Breast epithelium (tissue), 4 donors: Measurements from ENCODE around the gene GALNT5. TPM values are rescaled to one million over a fixed set of nuclear protein-coding genes. Genes with fewer than 3 reads are reported as not detected.

Experiments
- DNase-seq, 2 donors: peaks; one replicate each; pipeline ENCODE4 v3.0.0-alpha.2; 2019; ENCODE audit warnings: low spot score in 2 of 2
- H3K27ac ChIP-seq, 2 donors: fragments of 200-600 bp; sonication (generic) in 1 of 2; one replicate each; pipeline ENCODE4 v1.5.1; 2016 to 2019; ENCODE audit warnings: mild to moderate bottlenecking in 1 of 2
- H3K27me3 ChIP-seq, 2 donors: fragments of 200-600 bp; sonication (generic) in 1 of 2; one replicate each; pipeline versions ENCODE4 v1.5.1 to v1.6.0; 2017 to 2019; ENCODE audit warnings: control low read depth in 1 of 2, mild to moderate bottlenecking in 1 of 2
- H3K36me3 ChIP-seq: fragments of 200-600 bp; one replicate; pipeline ENCODE4 v1.5.1; 2019
- H3K4me1 ChIP-seq, 2 donors: fragments of 200-600 bp; sonication (generic); one replicate each; pipeline ENCODE4 v1.5.1; 2016 to 2019; ENCODE audit warnings: control low read depth in 1 of 2
- H3K4me3 ChIP-seq, 3 donors: fragments of 200-600 bp; sonication (generic); 1 replicate in 2 of 3; 2 replicates in 1 of 3; pipeline ENCODE4 v1.5.1; 2016 to 2019; ENCODE audit warnings: mild to moderate bottlenecking in 3 of 3, moderate library complexity in 2 of 3
- H3K9me3 ChIP-seq, 2 donors: fragments of 200-600 bp; sonication (generic) in 1 of 2; one replicate each; pipeline ENCODE4 v1.5.1; 2016 to 2019; ENCODE audit warnings: control low read depth in 1 of 2
- CTCF ChIP-seq, 3 donors: fragments of 450-650 bp; IDR thresholded peaks; one replicate each; pipeline ENCODE4 v1.5.1; 2016 to 2017; ENCODE audit warnings: antibody characterized with exemption in 3 of 3, mild to moderate bottlenecking in 3 of 3, moderate library complexity in 3 of 3
- POLR2A ChIP-seq: fragments of 450-650 bp; IDR thresholded peaks from one replicate; pipeline ENCODE4 v1.6.1; 2016; ENCODE audit warnings: antibody characterized with exemption, mild to moderate bottlenecking, moderate library complexity
- POLR2AphosphoS5 ChIP-seq, 3 donors: sonication (generic); formaldehyde crosslinking; IDR thresholded peaks; one replicate each; pipeline ENCODE4 v1.6.1; 2017; ENCODE audit warnings: antibody characterized with exemption in 3 of 3
- intact Hi-C: fragments of 100-400 bp; cut with DNase I; formaldehyde crosslinking; loops from one replicate; pipeline ENCODE4 v1.15.1; 2023; ENCODE audit warnings: low total_unique reads
- total RNA-seq, 3 donors: library from RNA; depleted of rRNA; stranded (reverse); fragments of >200 nt; gene quantifications; one replicate each; pipeline ENCODE4 v1.1.0, GENCODE V29; 2016

Gene GALNT5
- total RNA-seq, 3 donors from 2014 or later = 0.16 to 2.0 (median 1.6) TPM

- no peaks in the 10 kb centered on the region for H3K9me3 ChIP-seq
- H3K4me3 ChIP-seq = no peak overlapping the region
- no peak for DNase-seq
- no peaks in the 10 kb centered on the region for H3K36me3 ChIP-seq
- intact Hi-C loops = no loop called here
- TF ChIP-seq POLR2A = no peak
- no peak for TF ChIP-seq CTCF (IDR thresholded peaks at IDR 0.05)
- no peak for TF ChIP-seq POLR2AphosphoS5 (IDR thresholded peaks at IDR 0.05)
- no peak overlapping the region for H3K27ac ChIP-seq
- H3K4me1 ChIP-seq = no peaks in the 10 kb centered on the region
- H3K27me3 ChIP-seq = no peaks in the 10 kb centered on the region
Observed at GRCh38 chr2:157362627-157363026, 105.1 kb downstream of the GALNT5 start.

- Histone ChIP-seq H3K4me3 (no peak overlapping the region), H3K27me3 (no peaks in the 10 kb centered on the region), H3K36me3 (no peaks in the 10 kb centered on the region), H3K9me3 (no peaks in the 10 kb centered on the region), H3K4me1 (no peaks in the 10 kb centered on the region), H3K27ac (no peak overlapping the region)
- DNase-seq = no peak
- intact Hi-C loops = no loop called here
- no peak for TF ChIP-seq POLR2AphosphoS5 (IDR thresholded peaks at IDR 0.05)
- no peak for TF ChIP-seq POLR2A
- TF ChIP-seq CTCF (IDR thresholded peaks at IDR 0.05) = no peak
Observed at GRCh38 chr2:157363612-157364101, 106.2 kb downstream of the GALNT5 start.

Other genes with a start within 250 kb of the GALNT5 start
- gene ERMN, start 68.1 kb downstream of the GALNT5 start, total RNA-seq = 1 to 10 TPM; 1.4 to 2.2 (median 1.6) TPM
- gene CYTIP, start 186.4 kb downstream of the GALNT5 start, total RNA-seq = 10 to 100 TPM; 11.5 to 18.7 (median 16.8) TPM